HepG2 (cell line): ENCODE data around the gene FZD8.
"Not testable (repeated sequence)": the region's sequence is repeated elsewhere in the genome, so short reads cannot be mapped to it uniquely, and the experiment has no call there.

Source experiments
- ATF2 ChIP-seq: sonication (generic); formaldehyde crosslinking; IDR thresholded peaks from 2 replicates; pipeline ENCODE4 v1.4.0; 2020; ENCODE audit warnings: missing genetic modification reagents
- CREB1 ChIP-seq, 2 experiments: fragments of 450-650 bp in 1 of 2; IDR thresholded peaks; 2 replicates each; pipeline ENCODE4 v1.6.1; 2016 to 2017; ENCODE audit warnings: control low read depth in 1 of 2, mild to moderate bottlenecking in 1 of 2, missing compliant biosample characterization in 1 of 2, missing genetic modification characterization in 1 of 2
- CTCF ChIP-seq: sonication (generic); formaldehyde crosslinking; IDR thresholded peaks from 2 replicates; pipeline ENCODE4 v1.5.0; 2020; ENCODE audit warnings: mild to moderate bottlenecking, missing genetic modification reagents, moderate library complexity
- FOSL2 ChIP-seq: sonication (generic); formaldehyde crosslinking; IDR thresholded peaks from 2 replicates; pipeline ENCODE4 v1.4.0; 2020; ENCODE audit warnings: missing genetic modification reagents
- KDM5B ChIP-seq: sonication (generic); formaldehyde crosslinking; IDR thresholded peaks from 2 replicates; pipeline ENCODE4 v1.4.0; 2020; ENCODE audit warnings: missing genetic modification reagents, mild to moderate bottlenecking, borderline replicate concordance
- NFE2L1 ChIP-seq: sonication (generic); formaldehyde crosslinking; IDR thresholded peaks from 2 replicates; pipeline ENCODE4 v1.4.0; 2020; ENCODE audit warnings: missing genetic modification reagents, mild to moderate bottlenecking, borderline replicate concordance
- PBX3 ChIP-seq: sonication (generic); formaldehyde crosslinking; IDR thresholded peaks from 2 replicates; pipeline ENCODE4 v1.8.1; 2023; ENCODE audit warnings: missing genetic modification reagents, inconsistent platforms, borderline replicate concordance
- RAD21 ChIP-seq: fragments of 450-650 bp; formaldehyde crosslinking; IDR thresholded peaks from 2 replicates; pipeline ENCODE4 v1.5.0; 2020; ENCODE audit warnings: mild to moderate bottlenecking
- TMF1 ChIP-seq: sonication (generic); formaldehyde crosslinking; IDR thresholded peaks from 2 replicates; pipeline ENCODE4 v1.8.1; 2022; ENCODE audit warnings: low read depth, missing genetic modification reagents
- ZNF740 ChIP-seq: sonication (generic); formaldehyde crosslinking; IDR thresholded peaks from 2 replicates; pipeline ENCODE4 v1.4.0; 2020; ENCODE audit warnings: missing genetic modification reagents

GRCh38 chr10:35685858-35686257, 43.8 kb upstream of the FZD8 start:
- not testable (repeated sequence) for TF ChIP-seq NFE2L1; ATF2 (CRISPR knock-in tag); KDM5B; CTCF (CRISPR knock-in tag); FOSL2 (CRISPR knock-in tag); RAD21 (CRISPR knock-in tag); ZNF740 (CRISPR knock-in tag); CREB1 (IDR thresholded peaks at IDR 0.05); CREB1 (CRISPR knock-in tag; IDR thresholded peaks at IDR 0.05); TMF1 (CRISPR knock-in tag); PBX3 (CRISPR knock-in tag)
